Neural cell (in vitro differentiated cells): ENCODE measurements around the gene ECI1. TPM values are rescaled to one million over a fixed set of nuclear protein-coding genes. Genes with fewer than 3 reads are reported as not detected.
A peak's percentile ranks its signal among the peaks of the same experiment; 100 is the strongest.

Experiments
- H2AFZ ChIP-seq: fragments of 200-600, 300-800 bp; sonication (generic), shearing (Covaris generic); 2 replicates; pipeline ENCODE4 v1.6.0; 2014; ENCODE audit warnings: low read depth, mild to moderate bottlenecking, antibody characterized with exemption, low read length, moderate library complexity
- H3F3A ChIP-seq: fragments of 200-600 bp; shearing (Covaris generic); 2 replicates; pipeline ENCODE4 v1.6.1; 2016; ENCODE audit warnings: mild to moderate bottlenecking, moderate library complexity, mixed read lengths, antibody characterized with exemption, low read length; ENCODE audit not compliant: insufficient read depth, poor library complexity, severe bottlenecking
- H3K27ac ChIP-seq: fragments of 200-600, 300-800 bp; sonication (generic), shearing (Covaris generic); 2 replicates; pipeline ENCODE4 v1.5.1; 2014; ENCODE audit warnings: mild to moderate bottlenecking, low read length, moderate library complexity
- H3K27me3 ChIP-seq: fragments of 300-800, 200-600 bp; sonication (generic), shearing (Covaris generic); 2 replicates; pipeline ENCODE4 v1.6.0; 2014; ENCODE audit warnings: mild to moderate bottlenecking, low read depth, low read length, moderate library complexity; ENCODE audit not compliant: insufficient read depth
- H3K36me3 ChIP-seq: fragments of 300-800, 200-600 bp; sonication (generic), shearing (Covaris generic); 2 replicates; pipeline ENCODE4 v1.5.1; 2014; ENCODE audit warnings: mild to moderate bottlenecking, antibody characterized with exemption, low read length, moderate library complexity; ENCODE audit not compliant: insufficient read depth
- H3K4me2 ChIP-seq: fragments of 300-800, 200-600 bp; sonication (generic), shearing (Covaris generic); 2 replicates; pipeline ENCODE4 v1.6.0; 2014; ENCODE audit warnings: mild to moderate bottlenecking, low read length
- H3K4me3 ChIP-seq: fragments of 300-800, 200-600 bp; sonication (generic), shearing (Covaris generic); 2 replicates; pipeline ENCODE4 v1.5.1; 2014; ENCODE audit warnings: mild to moderate bottlenecking, low read length, moderate library complexity
- H3K79me2 ChIP-seq: fragments of 200-600 bp; shearing (Covaris generic); replicated peaks from 2 replicates; pipeline ENCODE4 v1.6.0; 2014; ENCODE audit warnings: mild to moderate bottlenecking, low read length, moderate library complexity; ENCODE audit not compliant: insufficient read depth
- H3K9ac ChIP-seq: fragments of 300-800, 200-600 bp; sonication (generic), shearing (Covaris generic); 2 replicates; pipeline ENCODE4 v1.6.1; 2016; ENCODE audit warnings: mild to moderate bottlenecking, low read length, mixed read lengths
- H3K9me2 ChIP-seq: fragments of 200-600 bp; shearing (Covaris generic); 2 replicates; pipeline ENCODE4 v1.6.1; 2016; ENCODE audit warnings: mild to moderate bottlenecking, low read length, mixed read lengths; ENCODE audit not compliant: insufficient read depth
- H3K9me3 ChIP-seq: fragments of 200-600, 300-800 bp; sonication (generic), shearing (Covaris generic); 2 replicates; pipeline ENCODE4 v1.6.1; 2016; ENCODE audit warnings: mild to moderate bottlenecking, mixed run types, low read length, moderate library complexity, mixed read lengths
- H4K20me1 ChIP-seq: fragments of 200-600 bp; shearing (Covaris generic); 2 replicates; pipeline ENCODE4 v1.6.1; 2016; ENCODE audit warnings: mild to moderate bottlenecking, mixed run types; ENCODE audit not compliant: insufficient read depth
- CTCF ChIP-seq: fragments of 450-650 bp; IDR thresholded peaks from 2 replicates; pipeline ENCODE4 v1.5.1; 2014; ENCODE audit warnings: antibody characterized with exemption, mild to moderate bottlenecking, moderate library complexity; ENCODE audit not compliant: poor library complexity, severe bottlenecking
- EP300 ChIP-seq: fragments of 450-650 bp; conservative IDR thresholded peaks from 2 replicates; pipeline ENCODE4 v1.6.1; 2014; ENCODE audit warnings: antibody characterized with exemption, mild to moderate bottlenecking, moderate library complexity; ENCODE audit not compliant: poor library complexity, severe bottlenecking
- EZH2 ChIP-seq: fragments of 200-600, 300-800 bp; shearing (Covaris generic), sonication (generic); IDR thresholded peaks from 2 replicates; pipeline ENCODE4 v1.6.1; 2014; ENCODE audit warnings: antibody characterized with exemption, low read length, borderline replicate concordance, mild to moderate bottlenecking; ENCODE audit not compliant: insufficient read depth, poor library complexity, severe bottlenecking
- MXI1 ChIP-seq: fragments of 450-650 bp; conservative IDR thresholded peaks from 2 replicates; pipeline ENCODE4 v1.6.1; 2014; ENCODE audit warnings: antibody characterized with exemption, mild to moderate bottlenecking; ENCODE audit not compliant: poor library complexity, severe bottlenecking
- POLR2AphosphoS5 ChIP-seq: IDR thresholded peaks from 2 replicates; pipeline ENCODE4 v1.6.1; 2012
- RAD21 ChIP-seq: fragments of 450-650 bp; conservative IDR thresholded peaks from 2 replicates; pipeline ENCODE4 v1.6.1; 2014; ENCODE audit warnings: antibody characterized with exemption, mild to moderate bottlenecking, moderate library complexity
- REST ChIP-seq: IDR thresholded peaks from 2 replicates; pipeline ENCODE4 v1.6.1; 2012; ENCODE audit warnings: borderline replicate concordance
- SMC3 ChIP-seq: fragments of 450-650 bp; conservative IDR thresholded peaks from 2 replicates; pipeline ENCODE4 v1.6.1; 2014; ENCODE audit warnings: antibody characterized with exemption, mild to moderate bottlenecking, moderate library complexity; ENCODE audit not compliant: poor library complexity
- TAF1 ChIP-seq: IDR thresholded peaks from 2 replicates; pipeline ENCODE4 v1.6.1; 2012; ENCODE audit warnings: low read depth
- polyA plus RNA-seq: library from polyadenylated mRNA; depleted of rRNA; stranded (reverse); fragments of >200 nt; gene quantifications from 2 replicates; pipeline ENCODE4 v1.2.3, GENCODE V29; 2014

ECI1 gene
- polyA plus RNA-seq, 1 donor from 2014 or later, result 35.3 TPM

- no peak overlapping the region for H3K27ac ChIP-seq
- no peak overlapping the region for H3K4me2 ChIP-seq
- H3K79me2 ChIP-seq, result peaks cover 3% of the 10 kb centered on the region
- H4K20me1 ChIP-seq, result no peaks in the 10 kb centered on the region
- peak overlapping the region; percentile 84 for H3K4me3 ChIP-seq
- H3K27me3 ChIP-seq, result no peaks in the 10 kb centered on the region
- no peaks in the 10 kb centered on the region for H3K9me2 ChIP-seq
- H3K9me3 ChIP-seq, result no peaks in the 10 kb centered on the region
- peaks cover 6% of the 10 kb centered on the region for H3K36me3 ChIP-seq
- H3F3A ChIP-seq, result no peaks in the 10 kb centered on the region
- no peak overlapping the region for H2AFZ ChIP-seq
- no peak overlapping the region for H3K9ac ChIP-seq
- TF ChIP-seq EZH2, result no peak
- no peak for TF ChIP-seq REST
- no peak for TF ChIP-seq MXI1
- no peak for TF ChIP-seq EP300
- no peak for TF ChIP-seq RAD21
- TF ChIP-seq POLR2AphosphoS5, result no peak
- TF ChIP-seq TAF1, result no peak
- no peak for TF ChIP-seq CTCF
- TF ChIP-seq SMC3, result no peak
Observed at GRCh38 chr16:2206780-2207433, 44.5 kb downstream of the ECI1 start.

- H3K79me2 ChIP-seq, result peaks cover 3% of the 10 kb centered on the region
- H3K9me2 ChIP-seq, result no peaks in the 10 kb centered on the region
- no peaks in the 10 kb centered on the region for H3K9me3 ChIP-seq
- H3K4me2 ChIP-seq, result peak overlapping the region; percentile 90
- H3K36me3 ChIP-seq, result peaks cover 6% of the 10 kb centered on the region
- no peaks in the 10 kb centered on the region for H3K27me3 ChIP-seq
- H2AFZ ChIP-seq, result no peak overlapping the region
- TF ChIP-seq CTCF (no peak), TAF1 (no peak), SMC3 (no peak), REST (no peak), POLR2AphosphoS5 (no peak), MXI1 (no peak), EP300 (no peak), EZH2 (no peak), RAD21 (no peak)
- peak overlapping the region; percentile 84 for H3K4me3 ChIP-seq
- no peaks in the 10 kb centered on the region for H4K20me1 ChIP-seq
- no peaks in the 10 kb centered on the region for H3F3A ChIP-seq
- peak overlapping the region; percentile 91 for H3K27ac ChIP-seq
- peak overlapping the region; percentile 96 for H3K9ac ChIP-seq
Observed at GRCh38 chr16:2206420-2206779, 45.0 kb downstream of the ECI1 start.
